Measurements from ENCODE around the gene PPP2R5C. TPM values are rescaled to one million over a fixed set of nuclear protein-coding genes. Genes with fewer than 3 reads are reported as not detected.

Gene PPP2R5C
- total RNA-seq, 3 donors from 2014 or later = 160 to 180 (median 173) TPM

DNA sequence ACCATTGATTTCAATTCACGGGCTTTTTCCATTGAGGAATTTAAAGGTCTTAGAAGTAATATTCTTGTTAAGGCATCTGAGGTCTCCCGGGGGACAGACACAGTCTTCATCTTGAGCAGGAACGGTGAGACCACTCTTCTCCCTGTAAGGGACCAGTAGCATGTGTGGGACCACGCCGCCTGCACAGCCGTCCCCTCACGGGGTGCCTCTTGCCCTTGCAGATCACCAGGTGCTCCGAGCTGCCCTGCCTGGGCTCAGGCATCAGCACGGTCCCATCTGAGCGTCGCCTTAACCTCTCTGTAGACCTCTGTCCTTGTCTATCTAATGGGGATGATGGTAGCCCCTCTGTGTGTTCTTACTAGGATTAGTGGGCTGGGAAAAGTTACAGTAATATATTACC, 74.1 kb downstream of the PPP2R5C start:
- Mint-ChIP-seq H3K4me3 (no peak overlapping the region), H3K36me3 (ENCODE audit: insufficient read depth) (peaks cover 15% of the 10 kb centered on the region)
- ATAC-seq = no peak

DNA sequence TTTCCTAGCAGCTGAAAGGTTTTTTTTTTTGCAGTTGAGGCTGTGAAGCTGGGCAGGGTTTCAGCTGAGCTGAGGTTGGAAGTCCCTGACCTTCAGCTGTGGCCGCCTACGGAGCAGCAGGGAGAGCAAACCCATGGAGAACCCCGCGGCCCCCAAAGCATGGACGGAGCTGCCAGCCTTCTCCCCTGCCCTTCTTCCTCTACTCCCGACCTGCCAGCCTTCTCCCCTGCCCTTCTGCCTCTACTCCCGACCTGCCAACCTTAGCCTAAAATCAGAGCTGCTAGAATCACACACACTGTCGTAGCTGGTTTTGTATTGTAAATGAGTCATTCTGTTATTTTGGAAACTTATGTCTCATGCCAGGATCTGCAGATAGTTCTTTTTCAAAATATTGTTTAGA, 74.6 kb downstream of the PPP2R5C start:
- Mint-ChIP-seq H3K27me3 (ENCODE audit: low read depth) (no peaks in the 10 kb centered on the region), H3K4me3 (no peak overlapping the region), H3K36me3 (ENCODE audit: insufficient read depth) (peaks cover 16% of the 10 kb centered on the region), H3K9me3 (no peaks in the 10 kb centered on the region), H3K4me1 (ENCODE audit: low read depth) (peaks cover 90% of the 10 kb centered on the region)
- ATAC-seq = peak in 1 of 2 donors; percentile 25
- DNase-seq = no peak

More for the DNA sequence above, 74.1 kb downstream of the PPP2R5C start:
- DNase-seq = no peak
- Mint-ChIP-seq H3K9me3 (no peaks in the 10 kb centered on the region), H3K27me3 (ENCODE audit: low read depth) (no peaks in the 10 kb centered on the region), H3K4me1 (ENCODE audit: low read depth) (peaks cover 89% of the 10 kb centered on the region)

DNA sequence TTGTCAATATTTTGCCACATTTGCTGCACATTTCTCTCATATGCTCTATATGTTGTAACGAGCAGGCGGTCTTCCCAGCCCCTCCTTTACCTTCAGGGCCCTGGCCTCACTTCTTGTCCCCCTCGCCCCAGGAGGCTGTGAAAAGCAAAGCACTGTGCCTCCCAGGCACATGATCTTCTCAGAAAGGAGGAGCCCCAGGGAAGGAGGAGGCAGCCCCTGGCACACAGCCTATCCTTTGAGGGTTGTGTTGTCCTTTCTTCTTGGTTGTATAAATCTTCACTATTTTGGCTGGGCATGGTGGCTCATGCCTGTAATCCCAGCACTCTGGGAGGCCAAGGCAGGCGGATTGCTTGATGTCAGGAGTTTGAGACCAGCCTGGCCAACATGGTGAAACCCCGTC, 77.0 kb downstream of the PPP2R5C start:
- H3K4me3 Mint-ChIP-seq = no peak overlapping the region
- no peak for DNase-seq
- H3K4me1 Mint-ChIP-seq (ENCODE audit: low read depth) = peaks cover 87% of the 10 kb centered on the region
- no peaks in the 10 kb centered on the region for H3K27me3 Mint-ChIP-seq (ENCODE audit: low read depth)
- no peaks in the 10 kb centered on the region for H3K9me3 Mint-ChIP-seq
- peaks cover 14% of the 10 kb centered on the region for H3K36me3 Mint-ChIP-seq (ENCODE audit: insufficient read depth)
- no peak for ATAC-seq

DNA sequence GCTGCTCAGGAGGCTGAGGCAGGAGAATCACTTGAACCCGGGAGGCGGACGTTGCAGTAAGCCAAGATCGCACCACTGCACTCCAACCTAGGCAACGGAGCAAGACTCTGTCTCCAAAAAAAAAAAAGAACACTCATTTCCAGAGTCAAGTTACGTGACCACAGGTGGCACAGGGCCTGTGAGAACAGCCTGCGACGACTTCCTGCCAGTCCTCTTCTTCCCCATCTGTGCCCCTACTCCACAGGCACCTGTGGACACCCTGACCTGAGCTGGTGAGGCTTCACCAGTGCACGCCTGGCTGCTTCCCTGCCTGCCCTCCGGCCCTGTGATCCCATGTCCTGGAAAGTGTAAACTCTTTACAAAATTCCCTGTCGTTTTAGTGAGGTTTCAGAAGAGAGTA, 77.7 kb downstream of the PPP2R5C start:
- DNase-seq (no peak), ATAC-seq (peak; percentile 51 to 59)
- Mint-ChIP-seq H3K4me1 (ENCODE audit: low read depth) (peaks cover 89% of the 10 kb centered on the region), H3K4me3 (peak overlapping the region; percentile 31), H3K9me3 (no peaks in the 10 kb centered on the region), H3K36me3 (ENCODE audit: insufficient read depth) (peaks cover 19% of the 10 kb centered on the region), H3K27me3 (ENCODE audit: low read depth) (no peaks in the 10 kb centered on the region)

DNA sequence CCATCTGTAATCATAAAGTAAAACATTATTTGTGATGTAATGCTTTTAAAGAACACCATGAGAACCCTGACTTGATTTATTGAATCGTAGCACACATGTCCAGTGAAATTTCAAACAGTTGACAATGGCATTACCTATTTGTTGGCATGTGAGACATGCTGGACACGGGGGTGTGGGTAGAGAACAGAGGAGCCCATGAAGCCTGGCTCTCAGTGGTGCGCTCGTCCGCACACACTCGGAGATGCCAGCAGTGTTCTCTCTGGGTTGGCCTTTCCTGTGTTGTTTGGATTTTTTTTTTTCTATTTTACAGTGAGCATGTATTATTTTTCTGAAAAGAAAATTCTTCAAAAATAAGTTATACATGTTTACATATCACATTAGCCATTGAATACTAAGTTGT, 78.2 kb downstream of the PPP2R5C start:
- peak overlapping the region; percentile 31 for H3K4me3 Mint-ChIP-seq
- peaks cover 23% of the 10 kb centered on the region for H3K36me3 Mint-ChIP-seq (ENCODE audit: insufficient read depth)
- DNase-seq (no peak), ATAC-seq (no peak)
- H3K4me1 Mint-ChIP-seq (ENCODE audit: low read depth) = peaks cover 89% of the 10 kb centered on the region
- no peaks in the 10 kb centered on the region for H3K9me3 Mint-ChIP-seq
- no peaks in the 10 kb centered on the region for H3K27me3 Mint-ChIP-seq (ENCODE audit: low read depth)

DNA sequence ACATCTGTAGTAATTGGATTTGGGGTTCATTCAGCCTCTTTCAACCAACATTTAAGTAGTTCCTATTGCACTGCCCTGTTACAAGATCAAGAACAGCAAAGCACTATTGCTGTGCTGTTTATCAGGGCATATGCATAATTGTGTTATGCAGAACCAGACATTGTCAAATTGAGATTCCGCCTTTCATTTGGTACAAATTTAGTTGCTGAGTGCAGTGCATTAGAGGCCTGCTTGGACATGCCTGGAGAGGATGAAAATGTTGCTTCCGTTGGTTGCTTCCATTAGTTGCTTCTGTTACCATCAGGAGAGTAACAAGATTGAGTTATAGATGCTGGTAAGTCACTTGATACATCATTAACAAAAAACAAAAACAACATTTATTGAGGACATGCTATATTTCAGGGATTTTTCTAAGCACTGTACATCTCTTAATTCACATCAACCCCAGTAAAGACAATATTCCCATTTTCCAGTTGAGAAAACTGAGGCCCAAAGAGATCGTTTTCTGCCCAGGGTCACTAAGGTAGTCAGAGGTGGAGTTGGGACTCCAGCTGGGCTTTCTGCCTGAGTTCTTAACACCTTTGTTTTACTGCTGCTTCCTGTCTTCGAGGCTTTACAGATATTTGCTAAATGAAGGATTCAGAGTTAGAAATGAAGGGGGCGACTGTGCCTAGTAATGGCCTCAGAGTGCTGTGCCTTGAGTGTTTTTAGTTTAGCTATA, 79.3 kb downstream of the PPP2R5C start:
- ATAC-seq = no peak
- Mint-ChIP-seq H3K4me3 (no peak overlapping the region), H3K36me3 (ENCODE audit: insufficient read depth) (peaks cover 29% of the 10 kb centered on the region), H3K27me3 (ENCODE audit: low read depth) (no peaks in the 10 kb centered on the region), H3K4me1 (ENCODE audit: low read depth) (peaks cover 88% of the 10 kb centered on the region), H3K9me3 (no peaks in the 10 kb centered on the region)
- DNase-seq = no peak

DNA sequence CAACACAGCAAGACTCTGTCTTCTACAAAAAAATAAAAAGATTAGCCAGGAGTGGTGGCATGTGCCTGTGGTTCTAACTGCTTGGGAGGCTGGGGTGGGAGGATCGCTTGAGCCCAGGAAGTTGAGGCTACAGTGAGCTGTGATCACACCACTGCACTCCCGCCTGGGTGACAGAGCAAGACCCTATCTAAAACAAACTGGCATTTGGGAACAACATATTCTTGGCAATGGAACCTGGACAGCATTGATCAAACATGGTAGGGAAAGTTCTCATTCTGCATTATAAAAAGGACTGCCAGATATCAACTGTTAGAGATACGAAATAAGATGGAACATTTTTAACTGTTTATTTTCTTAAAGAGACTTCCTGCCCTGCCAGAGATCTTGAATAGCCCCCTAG, 81.5 kb downstream of the PPP2R5C start:
- ATAC-seq = no peak
- DNase-seq = no peak
- no peaks in the 10 kb centered on the region for H3K27me3 Mint-ChIP-seq (ENCODE audit: low read depth)
- peaks cover 28% of the 10 kb centered on the region for H3K36me3 Mint-ChIP-seq (ENCODE audit: insufficient read depth)
- H3K9me3 Mint-ChIP-seq = no peaks in the 10 kb centered on the region
- H3K4me1 Mint-ChIP-seq (ENCODE audit: low read depth) = peaks cover 87% of the 10 kb centered on the region
- H3K4me3 Mint-ChIP-seq = no peak overlapping the region

DNA sequence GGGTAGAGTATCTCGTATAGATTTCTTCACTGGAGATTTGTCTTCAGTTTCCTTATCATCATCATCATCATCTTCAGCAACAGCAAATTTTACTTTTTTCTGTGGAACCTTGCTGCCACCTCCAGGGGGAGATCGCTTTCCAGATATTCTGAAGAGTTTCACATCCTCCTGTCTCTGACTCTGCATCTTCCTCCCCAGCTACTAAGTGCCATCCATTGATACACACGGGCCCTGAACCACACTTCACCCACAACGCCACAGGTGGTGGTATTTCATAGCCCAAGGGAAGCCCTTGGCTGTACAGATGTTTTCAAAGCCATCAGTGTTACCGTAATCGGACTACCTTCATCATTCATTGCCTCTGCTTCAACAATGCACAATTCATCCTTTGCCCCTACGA, 82.2 kb downstream of the PPP2R5C start:
- peaks cover 85% of the 10 kb centered on the region for H3K4me1 Mint-ChIP-seq (ENCODE audit: low read depth)
- H3K27me3 Mint-ChIP-seq (ENCODE audit: low read depth) = no peaks in the 10 kb centered on the region
- H3K36me3 Mint-ChIP-seq (ENCODE audit: insufficient read depth) = peaks cover 28% of the 10 kb centered on the region
- ATAC-seq = peak; percentile 73 to 81
- H3K9me3 Mint-ChIP-seq = no peaks in the 10 kb centered on the region
- peak overlapping the region; percentile 31 for H3K4me3 Mint-ChIP-seq
- peak; percentile 45 for DNase-seq

DNA sequence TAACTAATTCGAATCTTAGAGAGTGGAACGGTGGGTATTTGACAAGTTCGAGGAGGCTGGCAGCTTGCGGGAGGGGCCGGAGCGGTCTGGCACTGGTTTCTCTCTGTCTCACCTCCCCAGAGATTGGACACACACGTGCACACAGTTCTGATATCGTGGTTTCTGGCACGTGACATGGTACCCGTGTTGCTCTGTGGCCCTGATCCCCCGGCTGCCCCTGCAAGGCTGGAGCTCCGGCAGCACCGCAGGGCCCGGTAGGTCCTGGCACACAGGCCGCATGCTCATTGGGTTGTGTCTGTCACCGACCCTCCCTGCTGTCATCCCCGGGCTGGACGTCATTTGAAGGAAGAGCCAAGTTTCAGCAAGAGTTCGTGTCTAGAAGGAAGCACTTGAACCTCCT, 82.7 kb downstream of the PPP2R5C start:
- H3K4me1 Mint-ChIP-seq (ENCODE audit: low read depth) = peaks cover 86% of the 10 kb centered on the region
- no peak overlapping the region for H3K4me3 Mint-ChIP-seq
- H3K36me3 Mint-ChIP-seq (ENCODE audit: insufficient read depth) = peaks cover 31% of the 10 kb centered on the region
- H3K9me3 Mint-ChIP-seq = no peaks in the 10 kb centered on the region
- H3K27me3 Mint-ChIP-seq (ENCODE audit: low read depth) = no peaks in the 10 kb centered on the region
- no peak for DNase-seq
- no peak for ATAC-seq

DNA sequence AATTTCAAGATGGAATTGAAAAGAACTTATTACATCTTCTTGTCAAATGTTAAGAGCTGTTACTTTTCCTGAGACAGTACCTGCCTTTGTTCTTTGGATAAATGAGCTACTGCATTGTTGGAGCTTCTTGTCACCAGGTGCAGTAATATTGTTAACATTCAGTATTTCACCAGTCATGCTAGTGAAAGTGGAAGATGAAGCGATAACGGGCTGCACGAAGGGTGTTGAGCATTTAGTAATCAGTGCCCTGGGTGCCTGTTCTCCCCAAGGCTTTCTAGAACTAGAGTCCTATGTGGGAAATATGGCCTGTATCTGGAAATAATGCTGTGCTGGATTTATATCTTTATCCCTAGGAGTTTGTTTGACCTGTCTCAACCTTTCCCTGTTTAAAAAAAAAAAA, 83.2 kb downstream of the PPP2R5C start:
- Mint-ChIP-seq H3K9me3 (no peaks in the 10 kb centered on the region), H3K36me3 (ENCODE audit: insufficient read depth) (peaks cover 31% of the 10 kb centered on the region), H3K4me3 (peak overlapping the region; percentile 39), H3K4me1 (ENCODE audit: low read depth) (peaks cover 86% of the 10 kb centered on the region), H3K27me3 (ENCODE audit: low read depth) (no peaks in the 10 kb centered on the region)
- no peak for ATAC-seq
- DNase-seq = no peak

DNA sequence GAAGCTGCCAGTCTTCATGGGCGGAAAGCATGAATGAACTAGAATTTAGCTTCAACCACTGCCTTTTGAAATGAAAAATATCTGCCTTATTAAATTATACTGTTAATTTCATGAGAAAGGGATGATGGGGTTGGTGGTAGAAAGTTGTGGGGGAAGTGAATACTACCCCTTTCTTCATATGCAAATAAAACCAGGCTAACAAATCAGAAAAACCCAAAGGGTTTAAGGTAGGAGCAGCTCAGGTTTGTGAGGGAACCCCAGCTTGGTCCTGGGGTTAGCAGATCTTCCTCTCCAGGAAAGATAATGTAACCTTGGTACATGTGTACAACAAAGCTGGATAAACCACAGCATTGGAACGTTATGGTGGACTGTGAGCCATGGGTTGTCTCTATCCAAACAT, 84.0 kb downstream of the PPP2R5C start:
- no peaks in the 10 kb centered on the region for H3K27me3 Mint-ChIP-seq (ENCODE audit: low read depth)
- no peak for DNase-seq
- no peaks in the 10 kb centered on the region for H3K9me3 Mint-ChIP-seq
- peaks cover 86% of the 10 kb centered on the region for H3K4me1 Mint-ChIP-seq (ENCODE audit: low read depth)
- H3K4me3 Mint-ChIP-seq = no peak overlapping the region
- no peak for ATAC-seq
- H3K36me3 Mint-ChIP-seq (ENCODE audit: insufficient read depth) = peaks cover 29% of the 10 kb centered on the region

DNA sequence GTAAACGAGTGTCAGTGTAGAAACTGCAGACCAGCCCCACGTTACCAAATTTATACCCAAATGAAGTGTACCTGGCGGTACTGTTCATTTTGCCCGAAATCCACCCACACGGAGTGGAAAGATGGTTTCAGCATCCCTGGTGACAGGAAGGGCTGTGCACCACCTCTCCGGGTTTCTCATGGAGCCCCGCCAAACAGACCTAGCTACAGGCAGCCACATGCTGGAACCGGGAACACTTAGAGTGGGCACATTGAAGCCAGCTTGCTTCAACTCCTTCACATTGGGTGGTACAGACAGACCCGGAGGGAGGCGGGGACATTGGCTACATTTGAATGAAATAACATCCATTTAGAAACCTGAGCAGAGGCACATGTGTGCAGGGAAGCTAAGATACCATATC, 84.4 kb downstream of the PPP2R5C start:
- Mint-ChIP-seq H3K9me3 (no peaks in the 10 kb centered on the region), H3K27me3 (ENCODE audit: low read depth) (no peaks in the 10 kb centered on the region), H3K36me3 (ENCODE audit: insufficient read depth) (peaks cover 29% of the 10 kb centered on the region), H3K4me3 (peak overlapping the region; percentile 51), H3K4me1 (ENCODE audit: low read depth) (peaks cover 86% of the 10 kb centered on the region)
- ATAC-seq (peak in 1 of 2 donors; percentile 9), DNase-seq (no peak)

DNA sequence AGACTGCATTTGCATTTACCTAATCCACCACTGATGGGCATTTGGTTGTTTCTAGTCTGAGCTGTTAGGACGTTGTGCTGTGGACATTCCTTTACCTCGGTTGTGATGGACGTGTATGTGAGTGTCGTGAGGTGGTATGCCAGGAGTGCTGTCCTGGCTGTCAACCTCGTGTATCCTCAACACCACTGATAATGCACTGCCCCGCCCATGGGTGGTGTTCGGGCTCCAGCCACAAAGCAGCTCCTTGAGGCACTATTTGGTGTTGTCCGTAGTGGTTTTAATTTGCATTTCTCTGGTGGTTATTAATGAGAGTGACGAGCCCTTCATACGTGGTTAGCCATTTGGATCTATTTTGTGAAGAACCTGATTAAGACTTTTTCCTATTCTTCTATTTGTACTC, 87.6 kb downstream of the PPP2R5C start:
- Mint-ChIP-seq H3K27me3 (ENCODE audit: low read depth) (no peaks in the 10 kb centered on the region), H3K4me1 (ENCODE audit: low read depth) (peaks cover 85% of the 10 kb centered on the region), H3K9me3 (no peaks in the 10 kb centered on the region), H3K36me3 (ENCODE audit: insufficient read depth) (peaks cover 16% of the 10 kb centered on the region), H3K4me3 (peak overlapping the region; percentile 13)
- ATAC-seq (no peak), DNase-seq (no peak)

DNA sequence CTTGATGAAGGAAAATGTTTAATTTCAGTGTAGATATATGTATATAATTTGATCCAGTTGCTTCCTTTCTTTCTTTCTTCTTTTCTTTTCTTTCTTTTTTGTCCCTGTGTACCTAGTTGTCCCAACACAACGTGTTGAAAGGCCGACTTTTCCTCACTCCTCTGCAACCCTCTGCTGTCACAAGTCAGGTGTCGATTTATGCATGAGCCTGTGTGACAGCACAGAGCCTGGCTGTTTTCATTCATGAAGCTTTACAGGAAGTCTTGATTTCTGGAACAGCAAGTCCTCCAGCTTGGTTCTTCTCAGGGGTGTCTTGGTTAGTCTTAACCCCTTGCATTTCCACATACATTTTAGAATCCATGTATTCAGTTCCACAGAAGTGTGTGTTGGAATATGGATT, 88.1 kb downstream of the PPP2R5C start:
- DNase-seq = no peak
- Mint-ChIP-seq H3K36me3 (ENCODE audit: insufficient read depth) (peaks cover 12% of the 10 kb centered on the region), H3K27me3 (ENCODE audit: low read depth) (no peaks in the 10 kb centered on the region), H3K9me3 (no peaks in the 10 kb centered on the region), H3K4me3 (peak overlapping the region; percentile 13), H3K4me1 (ENCODE audit: low read depth) (peaks cover 84% of the 10 kb centered on the region)
- no peak for ATAC-seq

DNA sequence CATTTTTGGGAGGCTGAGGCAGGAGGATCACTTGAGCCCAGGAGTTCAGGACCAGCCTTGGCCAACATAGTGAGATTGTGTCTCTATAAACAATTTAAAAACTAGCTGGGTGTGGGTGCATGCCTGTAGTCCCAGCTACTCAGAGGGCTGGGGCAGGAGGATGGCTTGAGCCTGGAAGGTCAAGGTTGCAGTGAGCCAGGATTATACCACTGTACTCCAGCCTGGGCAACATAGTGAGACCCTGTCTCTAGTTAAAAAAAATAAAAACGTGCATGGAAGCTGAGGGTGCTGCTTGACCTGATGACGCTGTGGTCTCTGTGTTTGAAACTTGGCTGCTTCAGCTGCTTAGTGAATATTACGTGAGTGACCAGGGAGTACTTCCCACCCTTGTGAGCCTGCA, 89.7 kb downstream of the PPP2R5C start:
- H3K9me3 Mint-ChIP-seq = no peaks in the 10 kb centered on the region
- no peaks in the 10 kb centered on the region for H3K27me3 Mint-ChIP-seq (ENCODE audit: low read depth)
- peaks cover 8% of the 10 kb centered on the region for H3K36me3 Mint-ChIP-seq (ENCODE audit: insufficient read depth)
- DNase-seq (no peak), ATAC-seq (no peak)
- no peak overlapping the region for H3K4me3 Mint-ChIP-seq
- peaks cover 84% of the 10 kb centered on the region for H3K4me1 Mint-ChIP-seq (ENCODE audit: low read depth)
